Breast epithelium (tissue), 4 donors: ENCODE results near the gene ERCC6. TPM values are rescaled to one million over a fixed set of nuclear protein-coding genes. Genes with fewer than 3 reads are reported as not detected.

Source experiments
- DNase-seq, 2 donors: peaks; one replicate each; pipeline ENCODE4 v3.0.0-alpha.2; 2019; ENCODE audit warnings: low spot score in 2 of 2
- H3K27ac ChIP-seq, 2 donors: fragments of 200-600 bp; sonication (generic) in 1 of 2; one replicate each; pipeline ENCODE4 v1.5.1; 2016 to 2019; ENCODE audit warnings: mild to moderate bottlenecking in 1 of 2
- H3K27me3 ChIP-seq, 2 donors: fragments of 200-600 bp; sonication (generic) in 1 of 2; one replicate each; pipeline versions ENCODE4 v1.5.1 to v1.6.0; 2017 to 2019; ENCODE audit warnings: control low read depth in 1 of 2, mild to moderate bottlenecking in 1 of 2
- H3K36me3 ChIP-seq: fragments of 200-600 bp; one replicate; pipeline ENCODE4 v1.5.1; 2019
- H3K4me1 ChIP-seq, 2 donors: fragments of 200-600 bp; sonication (generic); one replicate each; pipeline ENCODE4 v1.5.1; 2016 to 2019; ENCODE audit warnings: control low read depth in 1 of 2
- H3K4me3 ChIP-seq, 3 donors: fragments of 200-600 bp; sonication (generic); 1 replicate in 2 of 3; 2 replicates in 1 of 3; pipeline ENCODE4 v1.5.1; 2016 to 2019; ENCODE audit warnings: mild to moderate bottlenecking in 3 of 3, moderate library complexity in 2 of 3
- H3K9me3 ChIP-seq, 2 donors: fragments of 200-600 bp; sonication (generic) in 1 of 2; one replicate each; pipeline ENCODE4 v1.5.1; 2016 to 2019; ENCODE audit warnings: control low read depth in 1 of 2
- CTCF ChIP-seq, 3 donors: fragments of 450-650 bp; IDR thresholded peaks; one replicate each; pipeline ENCODE4 v1.5.1; 2016 to 2017; ENCODE audit warnings: antibody characterized with exemption in 3 of 3, mild to moderate bottlenecking in 3 of 3, moderate library complexity in 3 of 3
- POLR2A ChIP-seq: fragments of 450-650 bp; IDR thresholded peaks from one replicate; pipeline ENCODE4 v1.6.1; 2016; ENCODE audit warnings: antibody characterized with exemption, mild to moderate bottlenecking, moderate library complexity
- POLR2AphosphoS5 ChIP-seq, 3 donors: sonication (generic); formaldehyde crosslinking; IDR thresholded peaks; one replicate each; pipeline ENCODE4 v1.6.1; 2017; ENCODE audit warnings: antibody characterized with exemption in 3 of 3
- intact Hi-C: fragments of 100-400 bp; cut with DNase I; formaldehyde crosslinking; loops from one replicate; pipeline ENCODE4 v1.15.1; 2023; ENCODE audit warnings: low total_unique reads
- total RNA-seq, 3 donors: library from RNA; depleted of rRNA; stranded (reverse); fragments of >200 nt; gene quantifications; one replicate each; pipeline ENCODE4 v1.1.0, GENCODE V29; 2016

The ERCC6 gene
- total RNA-seq, 3 donors from 2014 or later, result 19.5 to 27.8 (median 21.6) TPM

- no peak for DNase-seq
- no peak overlapping the region for H3K4me3 ChIP-seq
- peak overlapping the region in 1 of 2 donors; percentile 14 for H3K27ac ChIP-seq
- H3K4me1 ChIP-seq, result no peaks in the 10 kb centered on the region
- no peaks in the 10 kb centered on the region for H3K36me3 ChIP-seq
- intact Hi-C loops, result no loop called here
- no peaks in the 10 kb centered on the region for H3K9me3 ChIP-seq
- TF ChIP-seq CTCF (IDR thresholded peaks at IDR 0.05) (no peak), POLR2A (no peak), POLR2AphosphoS5 (IDR thresholded peaks at IDR 0.05) (no peak)
- H3K27me3 ChIP-seq, result no peaks in the 10 kb centered on the region
These were observed 11.6 kb upstream of the ERCC6 start for GRCh38 chr10:49550563-49550962.

- Histone ChIP-seq H3K36me3 (no peaks in the 10 kb centered on the region), H3K27ac (no peak overlapping the region), H3K9me3 (no peaks in the 10 kb centered on the region), H3K27me3 (no peaks in the 10 kb centered on the region), H3K4me3 (no peak overlapping the region), H3K4me1 (no peaks in the 10 kb centered on the region)
- no peak for DNase-seq
- intact Hi-C loops, result no loop called here
- TF ChIP-seq CTCF (IDR thresholded peaks at IDR 0.05), result no peak
These were observed 10.9 kb upstream of the ERCC6 start for GRCh38 chr10:49549640-49550346.

GRCh38 chr10:49543604-49544003 lies 4.7 kb upstream of the ERCC6 start:
- H3K4me1 ChIP-seq, result no peaks in the 10 kb centered on the region
- TF ChIP-seq POLR2A, result no peak
- no peak for TF ChIP-seq POLR2AphosphoS5 (IDR thresholded peaks at IDR 0.05)
- no peak for TF ChIP-seq CTCF (IDR thresholded peaks at IDR 0.05)
- no peaks in the 10 kb centered on the region for H3K36me3 ChIP-seq
- peaks cover 0 to 4% of the 10 kb centered on the region in 2 donors for H3K27me3 ChIP-seq
- no peak for DNase-seq
- no peak overlapping the region for H3K4me3 ChIP-seq
- H3K27ac ChIP-seq, result no peak overlapping the region
- intact Hi-C loops, result no loop called here
- H3K9me3 ChIP-seq, result peaks cover 0 to 5% of the 10 kb centered on the region in 2 donors

GRCh38 chr10:49542353-49542752 lies 3.4 kb upstream of the ERCC6 start:
- Histone ChIP-seq H3K27me3 (peaks cover 0 to 4% of the 10 kb centered on the region in 2 donors), H3K4me3 (no peak overlapping the region), H3K9me3 (peaks cover 0 to 5% of the 10 kb centered on the region in 2 donors), H3K4me1 (no peaks in the 10 kb centered on the region), H3K27ac (no peak overlapping the region), H3K36me3 (no peaks in the 10 kb centered on the region)
- DNase-seq, result no peak
- intact Hi-C loops, result no loop called here
- no peak for TF ChIP-seq POLR2AphosphoS5 (IDR thresholded peaks at IDR 0.05)

- Histone ChIP-seq H3K27ac (no peak overlapping the region), H3K4me1 (no peaks in the 10 kb centered on the region), H3K9me3 (peaks cover 0 to 5% of the 10 kb centered on the region in 2 donors), H3K4me3 (no peak overlapping the region), H3K36me3 (no peaks in the 10 kb centered on the region), H3K27me3 (peaks cover 0 to 4% of the 10 kb centered on the region in 2 donors)
- no peak for DNase-seq
- TF ChIP-seq CTCF (IDR thresholded peaks at IDR 0.05) (no peak), POLR2AphosphoS5 (IDR thresholded peaks at IDR 0.05) (no peak), POLR2A (no peak)
- intact Hi-C loops, result no loop called here
These were observed 2.8 kb upstream of the ERCC6 start for GRCh38 chr10:49541762-49542161.
